Activated CD4-positive, alpha-beta T cell treated with anti-CD3 and anti-CD28 coated beads for 4 hours (primary cell): ENCODE results near the gene ITK.

Experiments
- DNase-seq, 2 donors: peaks; one replicate each; pipeline ENCODE4 v3.0.0-alpha.2; 2020

Gene ITK

DNA sequence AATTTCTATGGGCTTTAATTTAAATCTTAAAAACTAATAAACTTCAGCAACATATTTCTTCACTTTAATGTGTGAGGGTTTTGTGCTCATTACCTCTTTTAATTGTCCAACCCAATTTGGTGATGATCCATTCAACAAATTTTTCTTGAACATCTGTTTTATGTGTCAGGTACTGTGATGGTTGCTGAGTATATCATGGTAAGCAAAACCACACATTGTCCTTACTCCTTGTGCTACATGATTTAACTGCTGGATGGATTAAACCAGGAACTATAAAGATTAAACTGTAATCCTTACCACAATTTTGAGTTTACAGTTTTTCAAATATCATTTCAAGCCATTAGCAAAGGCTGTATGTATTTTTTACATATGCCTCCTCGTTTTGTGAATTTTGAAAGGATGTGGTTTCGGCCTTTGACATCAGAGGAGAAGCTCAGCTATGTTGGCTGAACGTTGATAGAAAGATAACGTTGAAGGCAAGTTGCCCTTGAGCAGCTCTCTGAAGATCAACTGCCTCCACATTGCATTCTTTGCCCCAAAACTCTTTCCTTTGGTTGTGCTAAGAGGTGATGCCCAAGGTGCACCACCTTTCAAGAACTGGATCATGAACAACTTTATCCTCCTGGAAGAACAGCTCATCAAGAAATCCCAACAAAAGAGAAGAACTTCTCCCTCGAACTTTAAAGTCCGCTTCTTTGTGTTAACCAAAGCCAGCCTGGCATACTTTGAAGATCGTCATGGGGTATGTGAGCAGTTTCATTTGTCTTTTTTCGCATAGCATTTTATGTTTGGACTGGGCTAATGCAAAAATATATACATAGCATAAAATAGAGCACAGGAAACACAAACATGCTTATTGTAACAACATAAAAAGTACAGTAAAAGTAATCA lies at the start of gene ITK:
Gene ITK (plus strand): TSS at position 467 of the 891 bp plus-strand sequence. CDS start 138 bp downstream, at position 605.
- DNase-seq = peak in 1 of 2 donors; percentile 51

DNA sequence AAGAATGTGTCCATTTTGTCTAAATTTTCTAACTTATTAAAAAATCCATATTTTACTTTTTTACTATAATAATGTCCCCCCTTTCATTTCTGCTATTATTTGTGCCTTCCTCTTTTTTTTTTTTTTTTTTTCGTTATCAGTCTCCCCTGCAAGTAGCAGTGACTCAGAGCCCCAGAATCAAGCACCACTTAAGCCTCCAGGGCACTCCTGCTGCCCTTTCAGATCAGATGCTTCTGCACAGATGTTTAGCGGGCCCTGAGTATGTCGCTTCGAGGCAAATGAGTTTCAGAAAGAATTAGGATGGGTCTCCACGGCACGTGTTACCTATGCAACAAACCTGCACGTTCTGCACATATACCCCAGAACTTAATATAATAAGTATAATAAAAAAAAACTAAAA lies 49.7 kb upstream of the ITK start:
- DNase-seq = no peak

DNA sequence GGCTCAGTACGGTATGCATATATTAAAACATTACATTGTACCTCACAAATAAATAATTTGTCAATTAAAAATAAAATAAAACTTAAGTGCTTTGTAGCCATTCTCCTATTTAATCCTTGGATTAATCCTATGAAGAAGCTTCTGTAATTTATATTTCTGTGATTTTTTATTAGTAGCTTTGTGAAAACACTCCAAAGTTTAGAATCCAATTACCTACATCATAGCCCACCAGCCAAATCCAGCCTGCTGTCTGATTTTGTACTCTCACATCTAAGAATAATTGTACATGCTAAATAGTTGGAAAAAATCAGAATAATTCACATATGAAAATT lies 48.4 kb upstream of the ITK start:
- DNase-seq = no peak

DNA sequence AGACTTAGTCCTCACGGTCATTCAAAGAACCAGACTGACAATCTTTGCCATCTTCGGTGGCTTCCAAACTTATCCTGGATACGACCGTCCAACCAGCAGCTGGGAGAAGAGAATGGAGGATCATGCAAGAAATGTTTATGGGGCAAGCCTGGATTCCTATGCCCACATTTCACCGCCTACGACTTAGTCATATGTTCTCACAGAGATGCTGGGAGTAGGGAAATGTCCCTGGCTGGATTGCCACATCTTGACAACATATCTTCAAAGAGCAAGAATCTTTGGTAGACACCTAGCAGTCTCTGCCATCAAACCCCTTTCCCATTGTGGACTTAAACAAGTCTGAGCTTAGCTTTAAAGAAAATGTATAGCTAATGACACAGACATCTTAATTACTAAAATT lies 42.9 kb upstream of the ITK start:
- no peak for DNase-seq

GRCh38 chr5:157142317-157143126 lies 38.1 kb upstream of the ITK start, which contains the start of gene MED7:
TSS of gene MED7 (minus strand) at chr5:157142865. CDS start at chr5:157139431, 3,434 bp downstream.
- peak; percentile 89 for DNase-seq

- peak; percentile 44 to 50 for DNase-seq
Measured at GRCh38 chr5:157143127-157143971, 37.3 kb upstream of the ITK start.

DNA sequence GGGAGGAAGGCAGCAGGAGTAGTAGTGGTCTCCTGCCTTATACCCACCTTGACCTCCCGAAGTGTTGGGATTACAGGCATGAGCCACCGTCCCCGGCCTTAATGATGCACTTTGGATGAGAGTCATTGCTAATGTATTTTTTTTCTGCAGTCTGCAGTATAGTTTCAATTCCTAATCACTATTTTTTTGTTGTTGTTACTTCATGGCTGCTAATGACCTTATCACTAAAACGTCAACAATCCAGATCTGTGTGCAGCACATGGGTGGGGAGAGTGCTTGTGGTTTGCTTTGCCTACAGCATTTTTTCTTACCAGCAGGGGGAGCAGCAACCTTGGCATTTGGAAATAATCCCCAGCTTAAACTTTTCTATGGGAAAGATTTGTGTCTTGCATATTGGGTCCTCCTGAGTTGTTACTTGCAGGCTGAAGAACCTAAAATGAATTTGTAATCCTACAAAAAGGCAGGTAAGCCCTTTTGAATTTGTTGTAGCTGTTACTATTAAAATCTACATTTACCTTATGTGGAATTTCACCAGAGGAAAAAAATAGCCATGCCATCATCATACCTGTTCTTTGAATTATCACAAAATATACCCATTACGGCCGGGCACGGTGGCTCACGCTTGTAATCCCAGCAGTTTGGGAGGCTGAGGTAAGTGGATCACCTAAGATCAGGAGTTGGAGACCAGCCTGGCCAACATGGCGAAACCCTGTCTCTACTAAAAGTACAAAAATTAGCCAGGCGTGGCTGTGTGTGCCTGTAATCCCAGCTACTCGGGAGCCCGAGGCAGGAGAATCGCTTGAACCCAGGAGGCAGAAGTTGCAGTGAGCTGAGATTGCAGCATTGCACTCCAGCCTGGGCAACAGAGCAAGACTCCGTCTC lies 31.7 kb upstream of the ITK start:
- peak; percentile 78 to 92 for DNase-seq

DNA sequence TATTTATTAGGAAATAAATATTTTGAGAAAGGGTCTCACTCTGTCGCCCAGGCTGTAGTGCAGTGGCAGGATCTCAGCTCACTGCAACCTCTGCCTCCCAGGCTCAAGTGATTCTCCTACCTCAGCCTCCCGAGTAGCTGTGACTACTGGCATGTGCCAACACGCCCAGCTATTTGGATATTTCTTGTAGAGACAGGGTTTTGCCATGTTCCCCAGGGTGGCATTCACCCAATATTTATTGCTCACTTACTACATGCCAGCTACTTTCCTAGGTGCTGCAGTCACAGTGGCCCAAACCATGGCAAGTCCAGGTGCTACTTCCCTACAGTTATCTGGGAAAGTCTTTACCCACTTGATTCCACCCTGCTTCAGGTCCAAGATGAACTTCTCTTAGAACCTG lies 29.6 kb upstream of the ITK start:
- DNase-seq = no peak

DNA sequence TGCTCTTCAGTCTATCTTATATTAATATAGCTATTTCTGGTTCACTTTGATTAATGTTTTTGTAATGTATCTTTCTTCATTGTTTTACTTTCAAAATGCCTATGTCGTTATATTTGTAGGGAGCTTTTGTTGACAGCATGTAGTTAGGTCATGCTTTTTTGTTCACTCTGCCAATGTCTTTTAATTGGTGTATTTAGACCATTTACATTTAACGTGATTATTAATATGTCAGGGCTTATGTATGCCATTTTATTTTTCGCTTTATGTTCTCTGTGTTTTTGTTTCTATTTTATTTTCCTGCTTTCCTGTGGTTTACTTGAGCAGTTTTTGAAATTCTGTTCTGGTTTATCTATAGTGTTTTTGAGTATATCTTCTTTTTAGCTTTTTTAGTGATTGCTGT lies 25.3 kb upstream of the ITK start:
- no peak for DNase-seq

DNA sequence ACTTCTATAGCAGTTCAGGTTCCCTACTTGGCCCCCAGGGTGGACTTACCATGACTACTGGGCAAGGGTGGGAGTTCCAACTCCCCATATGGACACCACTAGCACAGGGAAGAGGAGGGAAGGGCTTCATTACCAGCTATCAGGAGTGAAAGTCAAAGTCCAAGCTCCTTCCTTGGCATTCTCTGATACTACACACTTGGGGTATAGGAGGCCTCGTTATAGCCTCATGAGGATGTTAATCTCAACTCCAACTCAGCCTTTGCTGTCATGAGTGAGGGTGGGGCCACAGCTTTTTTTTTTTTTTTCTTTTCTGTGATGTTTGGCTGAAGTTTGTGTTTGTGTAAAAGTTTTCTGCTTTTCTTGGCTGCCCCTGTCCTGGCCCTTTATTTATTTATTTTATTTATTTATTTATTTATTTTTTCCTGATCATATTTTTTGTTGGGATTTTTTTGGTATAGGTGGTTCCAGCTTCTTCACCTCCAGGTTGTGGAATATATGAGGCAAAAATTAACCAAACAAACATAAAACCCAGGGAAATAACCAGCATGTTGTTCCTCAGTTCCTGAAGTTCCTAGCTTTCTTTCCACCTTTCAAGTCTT lies 23.2 kb upstream of the ITK start:
- DNase-seq = no peak

DNA sequence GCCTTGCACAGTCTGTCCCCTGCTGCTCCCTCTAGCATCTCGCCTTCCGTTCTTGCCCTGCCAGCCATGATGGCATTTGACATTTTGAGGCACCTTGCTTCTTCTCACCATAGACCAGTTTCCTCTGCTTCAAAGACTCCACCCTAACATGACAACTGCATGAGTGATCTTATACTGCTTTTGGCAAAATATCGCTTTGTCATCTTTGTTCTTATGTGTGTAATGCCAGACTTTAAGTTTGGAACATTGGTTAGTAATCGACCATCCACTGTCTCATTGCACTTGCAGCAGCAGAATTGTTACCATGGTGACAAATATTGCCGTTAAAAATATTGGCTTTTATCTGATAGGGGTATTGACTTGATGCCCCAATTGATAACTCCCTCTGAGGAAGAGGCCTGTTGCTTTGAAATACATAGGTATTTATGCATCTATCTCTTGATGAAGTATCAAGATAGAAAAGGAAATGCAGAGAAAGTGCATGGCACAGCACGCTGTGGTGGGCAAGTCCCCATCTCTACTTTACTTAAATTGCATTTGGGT lies 21.4 kb upstream of the ITK start:
- peak; percentile 43 to 53 for DNase-seq

DNA sequence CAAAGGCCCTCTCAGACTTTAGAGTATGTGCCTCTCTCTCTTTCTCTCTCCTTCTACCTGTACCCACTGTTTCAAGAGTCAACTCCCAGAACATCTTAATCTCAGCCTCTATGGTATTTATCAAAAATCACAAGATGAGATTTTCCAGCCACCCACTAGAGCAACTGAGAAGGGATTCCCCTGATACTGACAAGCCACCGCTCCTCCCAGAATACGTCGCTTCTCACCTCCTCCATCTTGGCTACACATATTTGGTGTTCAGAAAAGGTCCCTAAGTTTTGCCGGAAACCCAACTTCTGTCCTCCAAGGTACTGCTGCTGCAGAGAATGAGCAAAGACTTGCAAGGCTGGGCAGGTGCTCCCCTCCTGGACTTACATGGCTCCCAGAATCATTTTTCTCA lies 20.6 kb upstream of the ITK start:
- peak; percentile 49 to 50 for DNase-seq

- no peak for DNase-seq
Measured at GRCh38 chr5:157161996-157162395, 18.6 kb upstream of the ITK start.

GRCh38 chr5:157162919-157163510 lies 17.6 kb upstream of the ITK start:
- DNase-seq = no peak

DNA sequence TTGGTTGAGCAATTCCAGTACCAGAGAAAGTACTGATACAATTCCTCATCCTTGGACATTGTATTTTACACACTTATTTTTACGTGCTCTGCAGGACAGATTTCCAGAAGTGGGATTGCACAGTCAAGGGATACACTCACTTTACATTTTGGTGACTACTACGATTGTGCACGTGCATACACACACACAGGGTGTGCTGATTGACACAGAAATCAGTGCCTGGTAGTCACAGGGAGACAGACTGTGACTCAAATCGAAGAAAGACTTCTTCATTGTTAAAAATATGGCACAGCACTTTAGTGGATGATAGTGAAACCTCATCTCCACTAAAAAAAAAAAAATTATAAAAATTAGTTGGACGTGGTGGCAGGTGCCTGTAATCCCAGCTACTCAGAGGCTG lies 16.1 kb upstream of the ITK start:
- DNase-seq = no peak

GRCh38 chr5:157165261-157165660 lies 15.4 kb upstream of the ITK start:
- no peak for DNase-seq

GRCh38 chr5:157165668-157166067 lies 15.0 kb upstream of the ITK start:
- no peak for DNase-seq

- no peak for DNase-seq
Measured at GRCh38 chr5:157166214-157167213, 14.1 kb upstream of the ITK start, which contains the start of gene GARIN3. TSS of gene GARIN3 (minus strand) at chr5:157166264. CDS start at chr5:157166168, 96 bp downstream.

GRCh38 chr5:157167214-157167621 lies 13.4 kb upstream of the ITK start:
- DNase-seq = peak in 1 of 2 donors; percentile 30
